Smooth muscle cell (in vitro differentiated cells): ENCODE measurements around the gene MYL1. TPM values are rescaled to one million over a fixed set of nuclear protein-coding genes. Genes with fewer than 3 reads are reported as not detected.

ENCODE experiments used
- DNase-seq: peaks from one replicate; lab custom pipeline; 2025; ENCODE audit not compliant: unreplicated experiment; lab: John Stamatoyannopoulos, UW
- H2AFZ ChIP-seq: fragments of 200-600 bp; sonication (generic); 2 replicates; pipeline ENCODE4 v1.6.0; 2016; ENCODE audit warnings: antibody characterized with exemption, low read depth, mild to moderate bottlenecking
- H3F3A ChIP-seq: fragments of 200-600 bp; sonication (generic); 2 replicates; pipeline ENCODE4 v1.6.0; 2017; ENCODE audit warnings: antibody characterized with exemption, low read depth
- H3K27ac ChIP-seq: fragments of 200-600 bp; sonication (generic); 2 replicates; pipeline ENCODE4 v1.5.1; 2016; ENCODE audit warnings: low read depth, mild to moderate bottlenecking
- H3K27me3 ChIP-seq: fragments of 200-600 bp; sonication (generic); 2 replicates; pipeline ENCODE4 v1.6.1; 2016; ENCODE audit warnings: low read depth, mild to moderate bottlenecking
- H3K36me3 ChIP-seq: fragments of 200-600 bp; sonication (generic); 2 replicates; pipeline ENCODE4 v1.5.1; 2016; ENCODE audit warnings: low read depth
- H3K4me1 ChIP-seq: fragments of 200-600 bp; sonication (generic); 2 replicates; pipeline ENCODE4 v1.5.1; 2016; ENCODE audit warnings: low read depth
- H3K4me2 ChIP-seq: fragments of 200-600 bp; sonication (generic); 2 replicates; pipeline ENCODE4 v1.6.0; 2016; ENCODE audit warnings: mild to moderate bottlenecking
- H3K4me3 ChIP-seq: fragments of 200-600 bp; sonication (generic); 2 replicates; pipeline ENCODE4 v1.5.1; 2016; ENCODE audit warnings: mild to moderate bottlenecking
- H3K79me2 ChIP-seq: fragments of 200-600 bp; sonication (generic); 2 replicates; pipeline ENCODE4 v1.6.0; 2016; ENCODE audit warnings: low read depth, mild to moderate bottlenecking
- H3K9ac ChIP-seq: fragments of 200-600 bp; sonication (generic); 2 replicates; pipeline ENCODE4 v1.6.0; 2016; ENCODE audit warnings: low read depth
- H3K9me3 ChIP-seq: fragments of 200-600 bp; sonication (generic); replicated peaks from 2 replicates; pipeline ENCODE4 v1.5.1; 2016; ENCODE audit warnings: low read depth
- H4K20me1 ChIP-seq: fragments of 200-600 bp; sonication (generic); 2 replicates; pipeline ENCODE4 v1.6.0; 2016; ENCODE audit warnings: low read depth
- CTCF ChIP-seq: fragments of 200-600 bp; sonication (generic); IDR thresholded peaks from 2 replicates; pipeline ENCODE4 v1.5.1; 2017; ENCODE audit warnings: borderline replicate concordance, mild to moderate bottlenecking, antibody characterized with exemption; ENCODE audit not compliant: insufficient read depth, poor library complexity, severe bottlenecking
- WGBS: methylation state at CpG from one replicate; pipeline ENCODE4 v1.1.7; 2016; ENCODE audit warnings: low lambda C conversion rate; 5-methylcytosine and 5-hydroxymethylcytosine counted together
- polyA plus RNA-seq: library from polyadenylated mRNA; unstranded; fragments of >200 nt; fragmentation: Nextera tagmentation; extraction: Ambion mirVana; gene quantifications from 2 replicates; pipeline ENCODE4 v1.2.1, GENCODE V29; 2016
- total RNA-seq: library from RNA; depleted of rRNA; stranded (reverse); fragments of >200 nt; gene quantifications from 2 replicates; pipeline ENCODE4 v1.2.3, GENCODE V29; 2014

The MYL1 gene
- total RNA-seq (not detected in 2 replicates), polyA plus RNA-seq (not detected in 2 replicates)

GRCh38 chr2:210315015-210315788, at the start of gene MYL1:
Gene MYL1 (minus strand): TSS chr2:210315174. CDS start chr2:210315042, 132 bp downstream.
- Histone ChIP-seq H3K4me3 (no peak within 1 kb of the TSS), H3K36me3 (no peaks in the 10 kb centered on the region), H3K27me3 (no peaks in the 10 kb centered on the region), H3K9me3 (no peaks in the 10 kb centered on the region), H2AFZ (no peak within 1 kb of the TSS), H3F3A (no peaks in the 10 kb centered on the region), H3K79me2 (no peaks in the 10 kb centered on the region), H3K27ac (no peak within 1 kb of the TSS), H3K4me1 (no peaks in the 10 kb centered on the region), H3K9ac (no peak within 1 kb of the TSS), H4K20me1 (no peaks in the 10 kb centered on the region), H3K4me2 (no peak within 1 kb of the TSS)
- no peak for TF ChIP-seq CTCF
- no peak for DNase-seq
- 86% methylated on average over 5 of the region's 5 CpGs for WGBS

- Histone ChIP-seq H3K4me1 (no peaks in the 10 kb centered on the region), H3K27me3 (no peaks in the 10 kb centered on the region), H3K9ac (no peak overlapping the region), H3K79me2 (no peaks in the 10 kb centered on the region), H4K20me1 (no peaks in the 10 kb centered on the region), H3K4me3 (no peak overlapping the region), H3F3A (no peaks in the 10 kb centered on the region), H3K9me3 (no peaks in the 10 kb centered on the region), H2AFZ (no peak overlapping the region), H3K36me3 (no peaks in the 10 kb centered on the region), H3K4me2 (no peak overlapping the region), H3K27ac (no peak overlapping the region)
- DNase-seq: no peak
- no peak for TF ChIP-seq CTCF
Measured at GRCh38 chr2:210363876-210364275, 48.9 kb upstream of the MYL1 start.

GRCh38 chr2:210363261-210363660, 48.3 kb upstream of the MYL1 start:
- DNase-seq: no peak
- Histone ChIP-seq H3K9ac (no peak overlapping the region), H3K27me3 (no peaks in the 10 kb centered on the region), H3K9me3 (no peaks in the 10 kb centered on the region), H3K79me2 (no peaks in the 10 kb centered on the region), H4K20me1 (no peaks in the 10 kb centered on the region), H3F3A (no peaks in the 10 kb centered on the region), H3K36me3 (no peaks in the 10 kb centered on the region), H3K4me1 (no peaks in the 10 kb centered on the region), H3K4me2 (no peak overlapping the region), H3K4me3 (no peak overlapping the region), H2AFZ (no peak overlapping the region), H3K27ac (no peak overlapping the region)
- TF ChIP-seq CTCF: peak; percentile 10

GRCh38 chr2:210360412-210360811, 45.4 kb upstream of the MYL1 start:
- Histone ChIP-seq H3K4me1 (no peaks in the 10 kb centered on the region), H3K27ac (no peak overlapping the region), H3K4me3 (no peak overlapping the region), H3K79me2 (no peaks in the 10 kb centered on the region), H3K9me3 (no peaks in the 10 kb centered on the region), H3K36me3 (no peaks in the 10 kb centered on the region), H2AFZ (no peak overlapping the region), H4K20me1 (no peaks in the 10 kb centered on the region), H3K27me3 (no peaks in the 10 kb centered on the region), H3F3A (no peaks in the 10 kb centered on the region), H3K9ac (no peak overlapping the region), H3K4me2 (no peak overlapping the region)
- TF ChIP-seq CTCF: no peak
- DNase-seq: no peak
- WGBS: 73% methylated on average over 1 of the region's 1 CpG
